Stimulated activated CD4-positive, alpha-beta T cell treated with anti-CD3 and anti-CD28 coated beads, Interleukin-1b, Interleukin-23, amount 100 ng/mL, for 1 hour (primary cell): Measurements from ENCODE around the gene FALEC.

Experiments
- DNase-seq, 2 donors: peaks; one replicate each; pipeline ENCODE4 v3.0.0-alpha.2; 2020; ENCODE audit warnings: low read depth in 2 of 2

The FALEC gene

DNA sequence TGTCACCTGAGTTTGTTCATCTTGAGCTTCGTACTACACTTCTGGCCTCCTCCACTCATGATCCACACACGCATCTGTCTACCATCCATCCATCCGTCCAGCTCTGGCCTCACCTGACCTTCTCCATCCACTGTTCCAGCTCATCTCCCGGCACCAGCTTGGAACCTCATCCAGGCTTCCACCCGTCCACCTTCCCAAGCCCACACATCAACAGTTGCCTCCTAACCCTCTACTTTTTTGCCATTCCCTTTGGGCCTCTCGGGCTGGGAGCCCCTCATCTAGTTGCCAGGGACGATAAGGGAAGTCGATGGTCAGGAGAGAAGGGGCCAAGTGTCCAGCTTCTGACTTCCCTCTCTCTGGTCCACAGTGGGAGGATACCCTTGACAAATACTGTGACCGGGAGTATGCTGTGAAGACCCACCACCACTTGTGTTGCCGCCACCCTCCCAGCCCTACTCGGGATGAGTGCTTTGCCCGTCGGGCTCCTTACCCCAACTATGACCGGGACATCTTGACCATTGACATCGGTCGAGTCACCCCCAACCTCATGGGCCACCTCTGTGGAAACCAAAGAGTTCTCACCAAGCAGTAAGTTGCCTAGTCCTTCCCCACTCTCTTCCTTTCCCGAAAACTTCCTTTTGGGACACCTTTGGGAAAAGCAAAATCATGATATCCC lies 3.4 kb upstream of the FALEC start:
- DNase-seq = no peak

DNA sequence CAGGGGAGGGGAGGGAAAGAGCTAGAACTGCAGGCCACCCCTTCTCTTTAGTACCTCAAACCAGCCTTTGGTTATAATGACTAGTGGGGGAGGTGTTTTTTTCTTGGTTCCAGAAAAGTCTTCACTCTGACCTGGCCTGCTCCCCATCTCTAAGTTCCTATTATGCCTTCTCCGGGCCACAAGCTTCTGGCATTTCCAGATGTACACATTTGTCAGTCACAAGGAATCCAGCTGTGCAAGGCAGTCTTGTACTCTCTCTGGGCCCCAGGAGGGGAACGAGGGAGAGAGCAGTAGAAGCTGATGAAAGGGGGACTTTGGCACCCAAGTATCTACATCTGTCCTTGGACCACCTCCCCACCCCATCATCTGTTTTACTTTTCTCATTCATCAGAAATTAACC lies 2.7 kb upstream of the FALEC start:
- no peak for DNase-seq

DNA sequence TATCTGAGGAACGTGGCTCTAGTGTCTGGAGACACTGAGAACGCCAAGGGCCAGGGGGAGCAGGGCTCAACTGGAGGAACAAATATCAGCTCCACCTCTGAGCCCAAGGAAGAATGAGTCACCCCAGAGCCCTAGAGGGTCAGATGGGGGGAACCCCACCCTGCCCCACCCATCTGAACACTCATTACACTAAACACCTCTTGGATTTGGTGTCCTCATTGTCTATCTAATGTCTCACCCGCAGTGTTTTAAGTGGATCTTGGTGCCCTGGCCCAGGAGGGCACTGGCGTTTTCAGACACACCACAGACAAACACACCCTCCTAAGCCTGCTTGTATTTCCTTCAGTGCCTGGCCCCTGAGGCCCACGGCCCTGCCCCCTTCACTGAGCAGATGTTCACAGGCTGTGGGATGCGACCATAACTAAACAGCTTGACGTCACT lies 2.2 kb upstream of the FALEC start:
- DNase-seq = no peak

DNA sequence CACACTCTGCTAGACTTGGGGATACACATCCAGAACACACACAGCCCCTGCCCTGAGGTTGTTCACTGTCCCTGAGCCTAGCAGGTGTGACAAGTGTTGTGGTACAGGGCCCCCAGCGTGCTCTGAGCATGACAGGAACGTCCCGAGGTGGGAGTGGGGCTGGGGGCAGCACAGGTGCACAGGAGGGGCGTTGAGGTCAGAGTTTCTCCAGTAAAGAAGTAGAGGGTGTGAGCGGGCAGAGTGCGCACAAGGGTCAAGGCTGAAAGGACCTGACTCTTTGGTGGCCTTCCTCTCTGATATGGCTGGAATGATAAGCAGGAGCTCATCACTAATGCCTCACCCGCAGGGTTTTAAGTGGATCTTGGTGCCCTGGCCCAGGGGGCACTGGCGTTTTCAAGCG lies 1.3 kb upstream of the FALEC start:
- DNase-seq = no peak

DNA sequence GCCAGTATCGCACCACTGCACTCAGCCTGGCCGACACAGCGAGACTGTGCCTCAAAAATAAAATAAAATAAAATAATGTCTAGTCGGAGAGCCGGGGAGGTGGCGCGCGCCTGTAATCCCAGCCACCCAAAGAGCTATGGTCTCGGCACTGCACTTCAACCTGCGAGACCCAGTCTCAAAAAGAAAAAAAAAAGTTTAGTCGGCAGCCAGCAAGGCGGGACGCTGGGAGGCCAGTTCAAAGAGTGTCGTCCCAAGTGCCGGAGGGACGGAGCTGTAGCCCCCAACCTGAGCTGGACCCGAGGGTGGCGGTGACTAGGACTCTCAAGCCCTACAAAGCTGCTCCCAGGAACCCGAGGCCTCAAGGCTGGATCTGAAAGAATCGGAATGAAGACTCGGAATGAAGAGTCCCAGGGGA lies 632 bp upstream of the FALEC start:
- no peak for DNase-seq

DNA sequence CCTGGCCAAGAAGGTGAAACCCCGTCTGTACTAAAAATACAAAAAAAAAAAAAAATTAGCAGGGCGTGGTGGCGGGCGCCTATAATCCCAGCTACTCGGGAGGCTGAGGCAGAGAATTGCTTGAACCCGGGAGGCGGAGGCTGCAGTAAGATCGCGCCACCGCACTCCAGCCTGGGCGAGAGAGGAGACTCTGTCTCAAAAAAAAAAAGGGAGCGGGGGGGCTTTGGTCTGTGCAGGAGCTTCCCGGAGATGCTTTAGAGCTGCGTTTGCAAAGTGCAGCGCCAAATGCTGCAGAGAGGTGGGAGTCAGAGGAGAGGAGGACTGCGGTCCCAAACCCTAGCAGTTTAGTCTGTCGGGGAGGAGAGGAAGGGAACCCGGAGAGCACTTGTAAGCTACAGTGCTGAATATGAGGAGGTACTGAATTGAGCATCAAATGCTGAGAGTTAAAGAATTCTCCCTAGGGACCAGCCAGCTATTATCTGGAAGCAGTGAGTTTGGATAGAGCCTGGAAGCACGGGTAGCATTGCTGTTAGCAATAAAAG lies 569 bp downstream of the FALEC start:
- DNase-seq = no peak

DNA sequence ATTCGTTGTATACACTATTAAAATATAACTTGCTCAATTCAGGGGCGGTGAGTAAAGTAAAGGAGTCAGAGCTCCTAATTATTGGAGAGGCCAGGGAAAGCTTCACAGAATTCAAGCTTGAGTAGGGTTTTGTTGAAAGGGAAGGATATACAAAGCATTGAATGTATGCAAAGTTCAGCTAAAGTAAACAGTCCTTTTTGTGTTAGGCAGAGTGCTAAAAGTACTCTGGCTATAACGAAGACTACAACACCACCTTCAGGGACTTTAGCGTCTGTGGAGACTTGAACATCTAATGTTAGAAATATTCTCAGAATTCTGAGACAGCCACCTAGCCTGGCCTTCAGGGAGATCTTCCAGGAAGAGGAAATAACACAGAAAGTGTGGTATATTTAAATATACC lies 1.1 kb downstream of the FALEC start:
- DNase-seq = no peak

DNA sequence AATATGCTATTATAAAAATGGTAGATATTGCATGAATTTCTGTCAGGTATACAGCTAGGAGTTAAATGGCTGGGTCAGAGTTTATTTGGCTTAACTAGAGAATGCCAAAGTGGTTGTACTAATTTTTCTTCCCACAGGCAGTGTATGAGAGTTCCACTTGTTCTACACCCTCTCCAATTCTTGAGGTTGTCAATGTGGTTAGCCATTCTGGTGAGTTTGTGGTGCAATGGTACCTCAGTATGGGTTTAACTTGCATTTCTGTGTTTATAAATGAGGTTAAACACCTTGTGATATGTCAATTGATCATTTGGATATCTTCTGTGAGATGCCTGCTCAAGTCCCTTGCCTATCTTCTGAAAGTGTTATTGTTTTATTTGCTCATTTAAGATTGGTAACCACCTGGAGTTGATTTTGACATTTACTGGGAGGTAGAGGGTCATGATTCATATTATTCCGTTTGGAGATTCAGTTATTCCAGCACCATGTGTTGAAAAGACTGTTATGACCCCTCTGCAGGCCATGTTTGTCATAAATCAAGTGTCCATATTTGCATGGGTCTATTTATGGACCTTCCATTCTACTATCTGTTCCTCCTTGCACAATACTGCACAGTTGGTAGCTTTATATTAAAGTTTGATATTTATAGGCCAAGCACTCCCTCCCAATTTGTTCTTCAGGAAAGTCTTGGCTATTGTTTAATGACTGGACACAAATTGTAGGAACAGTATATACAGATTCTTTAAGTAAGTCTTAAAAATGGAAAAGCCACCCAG lies 5.8 kb downstream of the FALEC start:
- DNase-seq = no peak

DNA sequence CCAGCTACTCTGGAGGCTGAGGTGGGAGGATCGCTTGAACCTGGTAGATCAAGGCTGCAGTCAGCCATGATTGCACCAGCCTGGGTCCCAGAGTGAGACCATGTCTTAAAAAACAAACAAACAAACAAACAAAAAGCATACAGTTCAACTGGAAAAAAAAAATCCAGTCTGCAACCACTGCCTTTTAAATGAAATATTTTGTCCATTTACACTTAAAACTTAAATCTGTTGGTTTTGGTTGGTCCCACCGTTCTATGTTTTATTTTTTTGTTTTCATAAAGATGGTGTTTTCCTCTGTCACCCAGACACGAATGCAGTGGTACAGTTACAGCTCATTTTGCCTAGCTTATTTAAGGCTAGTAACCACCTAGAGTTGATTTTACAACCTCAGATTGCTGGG lies 9.8 kb downstream of the FALEC start:
- DNase-seq = no peak

DNA sequence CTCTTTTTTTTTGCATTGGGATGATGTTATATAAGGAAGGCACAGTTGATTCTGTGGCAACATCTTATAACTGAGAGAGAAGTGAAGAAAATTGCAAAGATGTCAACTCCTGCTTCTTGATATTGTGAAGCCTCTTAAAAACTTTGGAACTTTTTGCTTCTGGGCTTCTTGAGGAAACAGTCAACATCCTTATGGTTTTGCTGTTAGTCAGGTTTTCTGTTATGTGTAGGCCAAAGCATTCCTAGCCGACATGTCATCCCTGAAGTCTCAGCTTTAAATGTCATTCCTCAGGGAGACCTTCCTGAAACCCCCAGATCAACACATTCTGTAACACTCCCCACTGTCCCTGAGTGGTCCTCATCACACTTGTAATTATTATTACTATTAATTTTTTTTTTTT lies 12.6 kb downstream of the FALEC start:
- DNase-seq = no peak

DNA sequence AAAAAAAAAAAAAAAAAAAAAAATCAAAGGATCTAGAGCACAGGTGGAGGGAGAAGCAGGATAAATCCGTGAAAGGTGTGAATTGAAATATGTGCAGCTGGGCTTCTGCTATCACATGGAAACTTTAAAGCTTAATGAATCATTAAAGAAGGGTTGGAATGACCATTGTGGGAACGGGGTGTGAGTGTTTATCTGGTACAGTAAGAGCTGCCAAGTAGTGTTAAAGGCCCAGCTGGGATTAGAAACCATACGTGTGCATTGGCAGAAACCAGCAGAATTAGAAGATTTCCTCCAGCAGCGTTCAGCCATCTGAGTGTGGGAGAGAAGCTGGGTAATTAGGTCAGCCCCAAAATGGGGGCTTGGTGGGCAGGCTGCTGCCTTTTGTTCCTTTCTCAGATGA lies 13.5 kb downstream of the FALEC start:
- no peak for DNase-seq

DNA sequence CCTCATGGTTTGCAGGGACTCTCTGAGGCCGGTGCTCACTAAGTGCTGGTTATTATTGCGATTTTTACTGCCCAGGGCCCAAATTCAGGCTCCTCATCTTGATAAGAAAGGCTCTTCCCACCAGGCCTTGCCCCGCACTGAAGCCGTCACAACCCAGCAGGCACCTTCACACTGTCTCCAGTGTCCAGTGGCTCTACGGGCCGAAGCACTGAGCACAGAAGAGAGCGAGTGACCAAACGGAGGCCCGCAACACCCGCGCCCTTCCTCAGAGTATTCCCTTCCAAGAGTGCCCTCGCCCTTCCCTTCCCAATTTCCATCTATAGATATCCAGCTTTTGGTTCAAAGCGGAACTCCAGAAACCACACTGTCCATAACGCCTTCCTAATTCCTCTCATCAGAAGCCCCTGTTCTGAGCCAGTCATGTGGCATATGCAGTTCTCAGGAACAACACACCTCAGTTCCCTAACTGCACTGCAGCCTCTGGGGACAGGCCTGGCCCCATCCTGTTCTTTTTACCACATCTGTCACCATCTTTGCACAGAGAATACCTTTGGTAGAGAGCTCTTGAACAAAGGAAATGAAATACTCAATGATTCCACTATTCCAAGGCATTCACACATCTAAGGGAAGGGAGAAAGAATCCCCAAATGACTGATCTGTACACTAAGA lies 15.1 kb downstream of the FALEC start:
- DNase-seq = no peak

DNA sequence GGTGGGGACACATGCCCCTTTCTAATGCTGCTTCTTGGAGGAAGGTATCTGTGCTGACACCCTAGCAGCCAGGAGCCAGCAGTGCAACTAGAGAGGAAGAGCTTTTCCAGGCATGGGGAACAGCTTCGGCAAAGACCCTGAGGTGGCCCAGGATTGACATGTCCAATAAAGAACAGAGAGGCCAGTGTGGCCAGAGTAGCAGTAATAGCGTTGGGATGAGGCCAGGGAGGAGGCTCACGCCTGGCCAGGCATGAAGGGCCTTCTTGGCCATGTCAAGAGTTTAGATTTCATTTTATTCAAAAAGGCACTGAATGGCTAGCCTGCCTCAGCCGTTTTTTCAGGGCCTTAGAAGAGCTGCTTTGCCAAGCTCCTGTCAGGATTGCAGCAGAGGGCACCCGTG lies 17.3 kb downstream of the FALEC start:
- DNase-seq = no peak

DNA sequence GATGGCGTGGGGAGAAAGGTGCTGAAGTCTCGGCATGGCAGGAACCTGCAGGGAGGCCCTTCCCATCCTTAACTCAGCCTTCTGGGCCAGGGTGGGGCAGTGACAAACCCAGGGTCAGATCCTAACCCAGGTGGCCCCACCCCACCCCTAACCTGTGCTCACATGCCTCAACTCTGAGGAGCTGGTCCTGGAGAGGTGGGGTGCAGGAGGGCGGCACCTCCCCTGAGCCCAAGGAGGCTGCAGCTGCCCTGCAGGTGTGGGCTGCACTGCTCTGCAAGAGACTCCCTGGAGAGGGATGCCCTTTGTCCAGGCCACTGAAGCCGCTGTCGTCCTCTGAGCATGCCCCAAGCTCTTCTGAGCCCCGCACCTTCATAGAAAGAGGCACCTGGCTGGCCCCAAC lies 18.4 kb downstream of the FALEC start:
- DNase-seq = no peak

DNA sequence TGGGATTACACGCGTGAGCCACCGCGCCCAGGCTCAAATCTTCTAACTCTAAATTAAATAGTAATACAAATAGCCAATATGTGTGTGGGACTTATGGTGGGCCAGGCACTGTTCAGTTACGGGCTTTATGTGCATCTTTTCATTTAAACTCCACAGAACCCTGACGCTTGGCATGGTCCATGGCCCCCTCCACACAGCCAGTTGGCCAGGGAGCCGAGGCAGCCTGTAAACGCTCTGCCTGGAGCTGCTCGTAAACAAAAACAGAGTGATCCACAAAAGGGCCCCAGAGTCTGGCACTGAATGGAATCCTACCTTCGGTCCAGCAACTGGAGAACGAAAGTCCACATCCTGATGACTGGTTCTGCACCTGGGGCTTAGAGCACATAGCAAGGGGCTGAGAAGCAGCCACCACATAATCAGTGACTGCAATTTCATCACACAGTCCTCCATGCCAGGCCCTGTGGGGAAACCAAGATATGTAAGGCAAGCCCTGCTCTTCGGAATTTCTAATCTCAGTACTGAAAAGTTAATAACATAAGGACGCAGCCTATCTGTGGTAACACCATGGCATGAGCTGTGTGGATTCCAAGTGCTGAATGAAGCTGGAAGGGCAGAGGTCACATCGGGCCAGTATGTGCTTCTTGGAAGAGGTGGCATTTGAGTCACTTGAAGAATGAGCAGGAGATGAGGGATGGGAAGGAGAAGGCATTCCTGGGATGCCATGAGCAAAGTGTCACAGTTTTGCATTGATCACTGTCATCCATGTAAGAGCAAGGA lies 20.1 kb downstream of the FALEC start:
- no peak for DNase-seq

DNA sequence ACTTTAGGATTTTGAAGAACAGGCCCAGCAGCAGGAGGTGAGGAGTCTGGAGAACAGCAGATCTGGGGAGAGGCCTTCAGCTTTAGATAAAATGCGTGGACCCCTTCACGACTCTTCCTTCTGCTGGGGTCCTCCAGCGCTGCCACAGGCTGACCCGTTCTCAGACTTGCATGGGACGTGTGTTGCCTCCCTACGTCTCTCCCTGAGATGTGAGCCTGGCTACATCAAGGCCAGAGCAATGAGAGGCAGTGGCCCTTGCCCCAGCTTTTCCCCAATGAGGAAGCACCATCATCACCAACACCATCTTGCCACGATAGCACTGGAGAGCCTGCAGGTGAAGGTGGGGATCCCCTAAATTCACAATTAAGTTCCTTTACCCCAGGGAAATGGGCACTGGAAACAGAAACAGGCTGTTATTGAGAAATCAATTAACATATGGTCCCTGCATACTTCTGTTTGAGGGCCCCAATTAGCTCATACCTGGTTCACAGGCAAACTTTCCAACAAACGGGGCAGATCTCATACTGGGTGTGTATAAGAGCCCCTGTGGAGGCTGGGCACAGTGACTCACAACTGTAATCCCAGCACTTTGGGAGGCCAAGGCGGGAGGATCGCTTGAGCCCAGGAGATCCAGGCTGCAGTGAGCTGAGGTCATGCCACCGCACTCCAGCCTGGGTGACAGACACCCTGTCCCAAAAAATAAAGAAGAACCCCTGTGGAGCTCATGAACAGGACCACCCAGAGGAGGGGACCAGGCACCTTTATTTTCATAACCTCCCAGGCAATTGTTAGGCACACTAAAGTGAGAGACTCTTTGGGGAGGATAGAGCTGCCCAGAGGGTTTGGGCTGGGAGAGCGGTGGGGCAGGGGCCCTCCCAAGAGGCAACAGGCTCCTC lies 21.5 kb downstream of the FALEC start:
- no peak for DNase-seq

DNA sequence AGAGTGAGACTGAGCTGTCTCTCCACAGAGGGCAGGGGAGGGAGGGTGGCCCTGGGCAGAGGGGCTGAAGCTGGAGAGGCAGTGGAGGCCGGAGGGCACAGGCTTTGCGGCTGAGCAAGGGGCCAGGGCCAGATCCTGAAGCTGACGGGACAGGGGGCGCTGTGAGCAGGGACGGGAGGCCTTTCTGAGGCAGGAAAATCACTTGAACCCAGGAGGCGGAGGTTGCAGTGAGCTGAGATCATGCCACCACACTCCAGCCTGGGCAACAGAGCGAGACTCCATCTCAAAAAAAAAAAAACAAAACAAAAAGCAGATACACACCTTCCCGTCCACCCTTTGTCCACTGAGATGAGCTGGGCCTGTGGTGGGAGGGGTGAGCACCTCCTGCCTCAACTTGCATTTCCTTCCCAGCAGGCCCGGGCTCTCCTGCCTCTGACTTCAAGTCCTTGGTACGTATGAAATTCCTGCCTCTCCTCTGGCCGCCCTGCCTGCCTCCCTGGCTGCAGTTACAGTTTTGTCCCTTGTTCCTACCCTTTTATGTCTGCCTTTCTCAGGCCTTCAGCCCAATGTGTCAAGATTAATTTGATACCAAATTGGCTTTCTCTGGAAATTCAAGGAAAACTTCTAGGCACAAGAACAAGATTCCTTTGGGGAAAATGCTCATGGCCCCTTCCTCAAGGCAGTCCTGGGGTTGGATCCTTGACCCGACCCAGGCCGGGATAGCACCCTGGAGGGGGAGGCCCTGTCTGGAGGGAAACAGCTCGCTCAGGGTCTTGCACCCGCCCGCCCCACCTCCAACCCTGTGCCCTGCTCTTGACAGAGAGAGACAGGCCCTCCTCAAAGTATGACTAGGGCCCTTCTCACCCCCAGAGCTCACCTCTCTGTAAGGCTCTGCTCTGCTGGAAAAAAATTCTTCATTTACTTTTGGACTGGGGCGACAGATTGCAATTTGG lies 22.5 kb downstream of the FALEC start:
- DNase-seq = no peak

DNA sequence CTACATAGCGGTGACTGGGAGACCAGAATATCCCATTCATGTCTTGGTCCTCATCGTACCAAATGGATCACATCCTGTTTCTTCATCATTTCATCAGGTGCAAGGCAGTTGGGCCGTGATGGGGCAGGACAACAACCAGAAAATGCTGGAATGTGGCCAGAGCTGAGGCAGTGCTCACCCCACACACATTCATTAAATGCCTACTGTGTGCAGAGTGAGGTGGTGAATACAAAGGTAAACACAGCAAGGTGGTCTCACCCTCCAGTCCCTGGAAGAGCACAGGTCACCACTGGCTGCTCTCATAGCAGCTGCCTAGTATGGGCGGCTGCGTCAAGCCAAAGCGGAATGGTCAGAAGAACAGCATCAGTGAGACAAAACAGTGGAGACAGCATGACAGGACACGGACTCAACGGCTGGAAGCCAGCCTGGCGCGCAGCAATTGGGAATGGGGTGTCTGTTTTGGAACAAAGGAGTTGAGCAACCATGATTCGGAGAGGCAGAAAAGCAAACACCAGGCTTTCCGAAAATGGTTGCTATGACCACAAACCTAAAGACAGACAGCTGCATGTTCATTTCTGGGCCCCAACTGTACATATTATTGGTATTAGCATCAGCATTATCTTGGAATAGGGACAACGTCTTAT lies 28.1 kb downstream of the FALEC start:
- DNase-seq = no peak

DNA sequence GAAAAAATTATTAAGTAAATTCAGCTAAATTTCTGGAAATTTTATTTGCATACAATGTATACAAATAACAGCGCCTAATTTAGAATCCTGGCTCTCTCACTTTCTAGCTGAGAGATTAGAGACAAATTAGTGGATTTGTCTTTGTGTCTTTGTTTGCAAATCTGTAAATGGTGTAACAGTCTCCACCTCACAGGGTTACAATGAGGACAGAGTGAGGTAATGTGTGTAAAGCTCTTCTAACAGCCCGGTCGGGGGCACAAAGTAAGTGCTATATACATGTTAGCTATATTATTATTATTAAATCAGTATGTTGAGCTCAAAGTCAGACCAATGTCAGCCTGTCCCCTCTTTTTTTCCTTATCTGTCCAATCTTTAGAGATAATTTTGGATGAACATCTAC lies 28.7 kb downstream of the FALEC start:
- DNase-seq = no peak
